Measurements from ENCODE around the gene STAG1. TPM values are rescaled to one million over a fixed set of nuclear protein-coding genes. Genes with fewer than 3 reads are reported as not detected.

STAG1 gene
- polyA plus RNA-seq, 1 experiment: 13.8 TPM

DNA sequence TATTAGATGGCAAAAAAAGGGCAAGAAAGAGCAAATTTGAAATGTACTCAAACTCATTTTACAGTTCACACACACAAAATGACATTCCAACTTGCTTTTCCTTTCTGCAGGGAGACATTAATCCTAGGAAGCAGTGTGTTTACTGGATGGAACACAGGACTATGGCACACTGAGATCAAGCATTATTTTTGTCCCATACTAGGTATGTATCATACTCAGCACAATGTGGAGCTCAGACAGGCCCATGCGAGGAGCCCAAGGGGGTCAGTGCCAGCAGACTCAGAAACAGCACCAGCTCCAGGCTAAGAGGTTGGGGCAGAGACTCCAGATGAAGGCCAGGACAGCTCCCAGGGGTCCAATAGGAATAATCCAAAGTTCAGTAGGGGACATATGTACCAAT is 36.0 kb upstream of the STAG1 start:
- no peaks in the 10 kb centered on the region for H3K36me3 ChIP-seq (ENCODE audit: control insufficient read depth, insufficient read depth, low read length)
- H3K27me3 ChIP-seq (ENCODE audit: control insufficient read depth, insufficient read depth, low read length): no peaks in the 10 kb centered on the region; the same call in 1 of the 2 replicates
- TF ChIP-seq, protein P1, sequence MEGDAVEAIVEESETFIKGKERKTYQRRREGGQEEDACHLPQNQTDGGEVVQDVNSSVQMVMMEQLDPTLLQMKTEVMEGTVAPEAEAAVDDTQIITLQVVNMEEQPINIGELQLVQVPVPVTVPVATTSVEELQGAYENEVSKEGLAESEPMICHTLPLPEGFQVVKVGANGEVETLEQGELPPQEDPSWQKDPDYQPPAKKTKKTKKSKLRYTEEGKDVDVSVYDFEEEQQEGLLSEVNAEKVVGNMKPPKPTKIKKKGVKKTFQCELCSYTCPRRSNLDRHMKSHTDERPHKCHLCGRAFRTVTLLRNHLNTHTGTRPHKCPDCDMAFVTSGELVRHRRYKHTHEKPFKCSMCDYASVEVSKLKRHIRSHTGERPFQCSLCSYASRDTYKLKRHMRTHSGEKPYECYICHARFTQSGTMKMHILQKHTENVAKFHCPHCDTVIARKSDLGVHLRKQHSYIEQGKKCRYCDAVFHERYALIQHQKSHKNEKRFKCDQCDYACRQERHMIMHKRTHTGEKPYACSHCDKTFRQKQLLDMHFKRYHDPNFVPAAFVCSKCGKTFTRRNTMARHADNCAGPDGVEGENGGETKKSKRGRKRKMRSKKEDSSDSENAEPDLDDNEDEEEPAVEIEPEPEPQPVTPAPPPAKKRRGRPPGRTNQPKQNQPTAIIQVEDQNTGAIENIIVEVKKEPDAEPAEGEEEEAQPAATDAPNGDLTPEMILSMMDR (IDR thresholded peaks at IDR 0.05; ENCODE audit: insufficient read depth, low read depth, low read length): no peak
- ChIA-PET CTCF (interaction anchor here (0.6 to 1.3 kb wide), 2 partner anchors 28 to 149 kb away, joined by 3 read pairs; no protein-coding TSS in a partner anchor), POLR2A (no interaction called here)
- H3K4me3 ChIP-seq (ENCODE audit: low read depth, low read length): no peak overlapping the region
- DNase-seq (ENCODE audit: low read depth): no peak

DNA sequence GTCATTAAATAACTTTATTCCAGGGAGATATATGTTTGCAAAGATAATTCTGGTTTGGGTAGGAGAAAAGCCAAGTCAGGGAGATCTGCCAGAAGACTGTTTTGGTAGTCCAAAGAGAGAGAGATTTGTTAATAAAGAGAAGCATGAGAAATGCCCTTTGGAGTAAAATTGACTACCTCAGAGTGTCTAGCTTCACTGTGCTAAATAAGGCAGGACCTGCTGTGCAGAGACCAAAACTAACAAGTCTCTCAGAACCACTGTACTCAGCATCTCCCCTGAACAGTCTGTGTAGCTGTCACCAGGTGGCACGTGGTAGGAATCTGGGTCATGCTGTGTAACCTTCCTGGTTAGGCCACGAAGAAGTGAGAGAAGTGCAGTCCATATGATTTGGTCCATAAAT is 35.2 kb upstream of the STAG1 start:
- Histone ChIP-seq H3K4me3 (ENCODE audit: low read depth, low read length) (no peak overlapping the region), H3K27me3 (ENCODE audit: control insufficient read depth, insufficient read depth, low read length) (no peaks in the 10 kb centered on the region; the same call in 1 of the 2 replicates), H3K36me3 (ENCODE audit: control insufficient read depth, insufficient read depth, low read length) (no peaks in the 10 kb centered on the region)
- CTCF ChIA-PET: interaction anchor here (0.9 to 1.9 kb wide), 5 partner anchors 8 to 161 kb away, joined by 3 to 6 read pairs (median 3); partner anchors contain the start of gene STAG1
- no peak for DNase-seq (ENCODE audit: low read depth)
- POLR2A ChIA-PET: interaction anchor here (1.1 kb wide), 1 partner anchor 227 kb away, joined by 4 read pairs; no protein-coding TSS in a partner anchor
- TF ChIP-seq, protein P1 (IDR thresholded peaks at IDR 0.05; ENCODE audit: insufficient read depth, low read depth, low read length): no peak

DNA sequence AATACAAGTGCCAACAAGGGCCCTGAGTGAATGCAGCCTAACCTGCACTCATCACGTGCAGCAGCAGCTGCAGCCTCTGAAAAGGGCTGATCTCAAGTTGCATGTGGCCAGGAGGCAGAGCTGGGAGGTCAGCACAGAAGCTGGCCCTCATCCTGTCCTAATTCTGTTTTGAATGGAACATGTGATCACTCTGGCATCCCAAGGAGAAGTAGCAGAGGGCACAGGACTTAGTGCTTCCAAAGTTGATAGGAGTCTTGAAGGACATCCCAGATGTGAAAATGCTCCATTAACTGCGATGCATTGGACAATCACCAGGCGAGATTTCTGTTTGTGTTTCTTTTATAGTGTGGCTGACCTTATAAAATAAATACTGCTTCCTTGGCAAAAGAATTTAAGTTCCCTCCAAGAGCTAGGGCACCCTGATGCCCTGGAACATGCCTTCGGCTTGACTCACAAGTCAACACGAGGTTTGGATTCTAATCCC is 31.6 kb upstream of the STAG1 start:
- TF ChIP-seq, protein P1 (IDR thresholded peaks at IDR 0.05; ENCODE audit: insufficient read depth, low read depth, low read length): no peak
- ChIA-PET CTCF (no interaction called here), POLR2A (no interaction called here)
- DNase-seq (ENCODE audit: low read depth): no peak
- Histone ChIP-seq H3K27me3 (ENCODE audit: control insufficient read depth, insufficient read depth, low read length) (no peaks in the 10 kb centered on the region), H3K36me3 (ENCODE audit: control insufficient read depth, insufficient read depth, low read length) (no peaks in the 10 kb centered on the region), H3K4me3 (ENCODE audit: low read depth, low read length) (no peak overlapping the region)

DNA sequence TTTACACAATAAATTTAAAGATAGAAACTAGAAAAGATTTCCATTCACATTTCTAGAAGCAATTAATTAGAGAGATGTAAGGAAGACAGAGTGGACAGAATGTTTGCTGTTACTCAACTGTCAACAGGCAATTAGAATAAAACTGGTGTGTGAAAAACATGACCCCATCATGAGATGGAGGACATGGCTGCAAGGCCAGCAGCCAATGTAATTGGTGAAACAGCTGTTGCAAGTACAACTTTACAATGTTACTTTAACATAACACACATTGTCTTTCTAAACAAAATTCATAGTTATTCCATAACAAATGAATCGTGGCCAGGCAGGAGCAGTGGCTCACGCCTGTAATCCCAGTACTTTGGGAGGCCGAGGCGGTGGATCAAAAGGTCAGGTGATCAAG is 28.6 kb upstream of the STAG1 start:
- POLR2A ChIA-PET: no interaction called here
- TF ChIP-seq, protein P1 (IDR thresholded peaks at IDR 0.05; ENCODE audit: insufficient read depth, low read depth, low read length): no peak
- no peak overlapping the region for H3K4me3 ChIP-seq (ENCODE audit: low read depth, low read length)
- DNase-seq (ENCODE audit: low read depth): no peak
- CTCF ChIA-PET: interaction anchor here (2.4 kb wide), 1 partner anchor 28 kb away, joined by 6 read pairs; the partner anchor contains the start of gene STAG1
- H3K27me3 ChIP-seq (ENCODE audit: control insufficient read depth, insufficient read depth, low read length): no peaks in the 10 kb centered on the region
- no peaks in the 10 kb centered on the region for H3K36me3 ChIP-seq (ENCODE audit: control insufficient read depth, insufficient read depth, low read length)

DNA sequence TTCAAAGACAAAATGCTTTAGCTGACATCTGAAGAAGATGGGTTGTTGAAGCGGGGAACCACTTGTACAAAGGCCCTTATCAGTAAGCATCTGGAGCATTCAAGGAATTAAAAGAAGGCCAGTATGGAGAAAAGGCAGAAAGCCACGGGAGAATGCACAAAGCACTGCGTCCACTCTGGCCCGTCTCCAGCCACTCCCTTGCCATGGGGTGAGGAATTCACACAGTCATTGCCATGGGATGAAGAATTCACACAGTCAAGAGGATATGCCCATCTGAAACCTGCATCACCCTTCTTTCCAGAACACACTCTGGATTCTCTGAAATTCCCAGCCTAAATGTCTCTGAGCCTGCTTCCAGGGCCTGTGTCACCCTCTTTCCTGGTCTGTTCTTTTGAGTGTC is 26.7 kb upstream of the STAG1 start:
- Histone ChIP-seq H3K4me3 (ENCODE audit: low read depth, low read length) (no peak overlapping the region), H3K36me3 (ENCODE audit: control insufficient read depth, insufficient read depth, low read length) (no peaks in the 10 kb centered on the region), H3K27me3 (ENCODE audit: control insufficient read depth, insufficient read depth, low read length) (no peaks in the 10 kb centered on the region)
- TF ChIP-seq, protein P1 (IDR thresholded peaks at IDR 0.05; ENCODE audit: insufficient read depth, low read depth, low read length): no peak
- no peak for DNase-seq (ENCODE audit: low read depth)
- CTCF ChIA-PET: interaction anchor here (0.7 kb wide), 1 partner anchor 540 kb away, joined by 3 read pairs; no protein-coding TSS in a partner anchor
- POLR2A ChIA-PET: no interaction called here

All from BJ (cell line).